ENCODE measurements around the gene BICD2. TPM values are rescaled to one million over a fixed set of nuclear protein-coding genes. Genes with fewer than 3 reads are reported as not detected.

Gene BICD2
- total RNA-seq, 4 donors from 2014 or later, result 42.3 to 75.3 (median 51.8) TPM

- Histone ChIP-seq H3K4me3 (no peak overlapping the region), H3K9me3 (no peaks in the 10 kb centered on the region), H3K4me1 (peaks cover 0 to 69% (median 40%) of the 10 kb centered on the region in 3 donors), H3K36me3 (no peaks in the 10 kb centered on the region), H3K27me3 (no peaks in the 10 kb centered on the region), H3K27ac (peak overlapping the region in 1 of 4 donors; percentile 39)
- TF ChIP-seq EP300 (IDR thresholded peaks at IDR 0.05), result no peak
- no peak for TF ChIP-seq POLR2AphosphoS5 (IDR thresholded peaks at IDR 0.05)
- TF ChIP-seq POLR2A (IDR thresholded peaks at IDR 0.05), result no peak
- TF ChIP-seq CTCF (IDR thresholded peaks at IDR 0.05), result no peak
- ATAC-seq, result no peak
- 0 to 51% methylated on average over 1 to 6 of the region's 6 CpGs for WGBS, 2 donors (ENCODE audit: low coverage in 1 of 2)
These were observed 14.7 kb downstream of the BICD2 start for GRCh38 chr9:92749934-92750315.

- H3K36me3 ChIP-seq, result no peaks in the 10 kb centered on the region
- no peaks in the 10 kb centered on the region for H3K27me3 ChIP-seq
- H3K27ac ChIP-seq, result peak overlapping the region in 2 of 4 donors; percentile 9 to 39
- TF ChIP-seq EP300 (IDR thresholded peaks at IDR 0.05) (no peak), POLR2AphosphoS5 (IDR thresholded peaks at IDR 0.05) (no peak), POLR2A (IDR thresholded peaks at IDR 0.05) (no peak), CTCF (IDR thresholded peaks at IDR 0.05) (no peak)
- no peaks in the 10 kb centered on the region for H3K9me3 ChIP-seq
- ATAC-seq, result peak; percentile 23
- WGBS, 2 donors (ENCODE audit: low coverage in 1 of 2), result 20% methylated on average over 1 of the region's 12 CpGs; no CpG with 5 or more reads in 1 of the 2 donors
- peaks cover 0 to 69% (median 40%) of the 10 kb centered on the region in 3 donors for H3K4me1 ChIP-seq
- H3K4me3 ChIP-seq, result no peak overlapping the region
These were observed 15.3 kb downstream of the BICD2 start for GRCh38 chr9:92749071-92749933.

GRCh38 chr9:92748233-92748497 is 16.5 kb downstream of the BICD2 start:
- Histone ChIP-seq H3K36me3 (no peaks in the 10 kb centered on the region), H3K4me3 (no peak overlapping the region), H3K27ac (no peak overlapping the region), H3K4me1 (peaks cover 0 to 78% (median 40%) of the 10 kb centered on the region in 3 donors), H3K27me3 (no peaks in the 10 kb centered on the region), H3K9me3 (no peaks in the 10 kb centered on the region)
- WGBS, 2 donors (ENCODE audit: low coverage in 1 of 2), result 65% methylated on average over 2 of the region's 3 CpGs; no CpG with 5 or more reads in 1 of the 2 donors
- ATAC-seq, result no peak
- TF ChIP-seq CTCF (IDR thresholded peaks at IDR 0.05) (no peak), POLR2A (IDR thresholded peaks at IDR 0.05) (no peak), EP300 (IDR thresholded peaks at IDR 0.05) (no peak), POLR2AphosphoS5 (IDR thresholded peaks at IDR 0.05) (no peak)

GRCh38 chr9:92747459-92748232 is 17.0 kb downstream of the BICD2 start:
- no peak for ATAC-seq
- H3K36me3 ChIP-seq, result no peaks in the 10 kb centered on the region
- no peak for TF ChIP-seq EP300 (IDR thresholded peaks at IDR 0.05)
- no peaks in the 10 kb centered on the region for H3K9me3 ChIP-seq
- H3K4me1 ChIP-seq, result peaks cover 0 to 78% (median 40%) of the 10 kb centered on the region in 3 donors
- peak overlapping the region in 2 of 4 donors; percentile 22 to 26 for H3K27ac ChIP-seq
- WGBS, 2 donors (ENCODE audit: low coverage in 1 of 2), result 43 to 60% methylated on average over 1 to 3 of the region's 9 CpGs
- no peak overlapping the region for H3K4me3 ChIP-seq
- H3K27me3 ChIP-seq, result no peaks in the 10 kb centered on the region

- H3K27ac ChIP-seq, result peak overlapping the region in 2 of 4 donors; percentile 22 to 26
- H3K4me1 ChIP-seq, result peaks cover 0 to 78% (median 40%) of the 10 kb centered on the region in 3 donors
- ATAC-seq, result no peak
- H3K4me3 ChIP-seq, result no peak overlapping the region
- H3K36me3 ChIP-seq, result no peaks in the 10 kb centered on the region
- no peaks in the 10 kb centered on the region for H3K27me3 ChIP-seq
- TF ChIP-seq CTCF (IDR thresholded peaks at IDR 0.05) (no peak), POLR2A (IDR thresholded peaks at IDR 0.05) (no peak), EP300 (IDR thresholded peaks at IDR 0.05) (no peak), POLR2AphosphoS5 (IDR thresholded peaks at IDR 0.05) (no peak)
- no peaks in the 10 kb centered on the region for H3K9me3 ChIP-seq
- 60 to 71% methylated on average over 5 to 8 of the region's 14 CpGs for WGBS, 2 donors (ENCODE audit: low coverage in 1 of 2)
These were observed 17.8 kb downstream of the BICD2 start for GRCh38 chr9:92746567-92747458.
